Fibroblast of the aortic adventitia (primary cell): ENCODE data around the gene CD83. TPM values are rescaled to one million over a fixed set of nuclear protein-coding genes. Genes with fewer than 3 reads are reported as not detected.
A peak's percentile ranks its signal among the peaks of the same experiment; 100 is the strongest.
"Not testable (repeated sequence)": the region's sequence is repeated elsewhere in the genome, so short reads cannot be mapped to it uniquely, and the experiment has no call there.

Experiments
- DNase-seq: peaks from one replicate; pipeline ENCODE4 v3.0.0-alpha.2; 2010; ENCODE audit warnings: low read depth
- H3K4me3 ChIP-seq: 2 replicates; pipeline ENCODE4 v1.5.1; 2011; ENCODE audit warnings: low read depth, mild to moderate bottlenecking, control low read depth, low read length, moderate library complexity
- total RNA-seq: library from RNA; depleted of rRNA; stranded (reverse); fragments of >200 nt; gene quantifications from 2 replicates; pipeline ENCODE4 v1.2.3, GENCODE V29; 2012; ENCODE audit warnings: low replicate concordance
- TF ChIP-seq, protein P1 (sequence below): IDR thresholded peaks from 2 replicates; pipeline ENCODE4 v1.5.1; 2011; ENCODE audit warnings: mild to moderate bottlenecking, low read length, control low read depth, inconsistent platforms; ENCODE audit not compliant: insufficient read depth

Gene CD83
- total RNA-seq, 1 donor = 1.4 TPM

- TF ChIP-seq, protein P1, sequence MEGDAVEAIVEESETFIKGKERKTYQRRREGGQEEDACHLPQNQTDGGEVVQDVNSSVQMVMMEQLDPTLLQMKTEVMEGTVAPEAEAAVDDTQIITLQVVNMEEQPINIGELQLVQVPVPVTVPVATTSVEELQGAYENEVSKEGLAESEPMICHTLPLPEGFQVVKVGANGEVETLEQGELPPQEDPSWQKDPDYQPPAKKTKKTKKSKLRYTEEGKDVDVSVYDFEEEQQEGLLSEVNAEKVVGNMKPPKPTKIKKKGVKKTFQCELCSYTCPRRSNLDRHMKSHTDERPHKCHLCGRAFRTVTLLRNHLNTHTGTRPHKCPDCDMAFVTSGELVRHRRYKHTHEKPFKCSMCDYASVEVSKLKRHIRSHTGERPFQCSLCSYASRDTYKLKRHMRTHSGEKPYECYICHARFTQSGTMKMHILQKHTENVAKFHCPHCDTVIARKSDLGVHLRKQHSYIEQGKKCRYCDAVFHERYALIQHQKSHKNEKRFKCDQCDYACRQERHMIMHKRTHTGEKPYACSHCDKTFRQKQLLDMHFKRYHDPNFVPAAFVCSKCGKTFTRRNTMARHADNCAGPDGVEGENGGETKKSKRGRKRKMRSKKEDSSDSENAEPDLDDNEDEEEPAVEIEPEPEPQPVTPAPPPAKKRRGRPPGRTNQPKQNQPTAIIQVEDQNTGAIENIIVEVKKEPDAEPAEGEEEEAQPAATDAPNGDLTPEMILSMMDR = no peak
- no peak for DNase-seq
- H3K4me3 ChIP-seq = no peak overlapping the region
Measured at GRCh38 chr6:14149739-14150130, 32.2 kb downstream of the CD83 start.

DNA sequence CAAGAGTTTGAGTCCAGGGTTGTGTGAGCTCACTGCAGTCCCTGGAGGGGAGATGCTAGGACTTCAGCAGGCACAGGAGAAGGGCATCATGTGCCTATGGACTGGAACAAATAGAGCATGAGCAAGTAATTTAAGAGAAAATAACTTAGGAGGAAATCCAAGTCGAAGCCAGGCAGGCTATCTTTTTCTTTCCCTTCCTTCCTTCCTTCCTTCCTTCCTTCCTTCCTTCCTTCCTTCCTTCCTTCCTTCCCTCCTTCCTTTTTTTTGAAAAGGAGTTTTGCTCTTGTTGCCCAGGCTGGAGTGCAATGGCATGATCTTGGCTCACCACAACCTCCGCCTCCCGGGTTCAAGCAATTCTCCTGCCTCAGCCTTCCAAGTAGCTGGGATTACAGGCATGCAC is 33.7 kb downstream of the CD83 start:
- not testable (repeated sequence) for H3K4me3 ChIP-seq, DNase-seq

DNA sequence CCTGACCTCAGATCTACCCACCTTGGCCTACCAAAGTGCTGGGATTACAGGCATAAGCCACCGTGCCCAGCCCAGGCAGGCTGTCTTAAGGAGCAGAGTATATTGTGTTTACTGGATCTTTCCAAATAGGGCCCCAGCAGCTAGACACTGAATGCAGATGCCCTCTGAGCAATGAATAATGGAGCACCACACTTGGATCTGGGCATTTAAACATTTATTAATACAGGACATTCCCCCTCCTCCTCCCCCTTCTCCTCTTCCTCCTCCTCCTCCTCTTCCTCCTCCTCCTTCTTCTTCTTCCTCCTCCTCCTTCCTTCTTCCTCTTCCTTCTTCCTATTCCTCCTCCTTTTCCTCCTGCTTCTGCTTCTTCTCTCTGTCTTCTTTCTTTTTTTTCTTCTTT is 34.2 kb downstream of the CD83 start:
- TF ChIP-seq, protein P1 = no peak
- DNase-seq = no peak
- no peak overlapping the region for H3K4me3 ChIP-seq

DNA sequence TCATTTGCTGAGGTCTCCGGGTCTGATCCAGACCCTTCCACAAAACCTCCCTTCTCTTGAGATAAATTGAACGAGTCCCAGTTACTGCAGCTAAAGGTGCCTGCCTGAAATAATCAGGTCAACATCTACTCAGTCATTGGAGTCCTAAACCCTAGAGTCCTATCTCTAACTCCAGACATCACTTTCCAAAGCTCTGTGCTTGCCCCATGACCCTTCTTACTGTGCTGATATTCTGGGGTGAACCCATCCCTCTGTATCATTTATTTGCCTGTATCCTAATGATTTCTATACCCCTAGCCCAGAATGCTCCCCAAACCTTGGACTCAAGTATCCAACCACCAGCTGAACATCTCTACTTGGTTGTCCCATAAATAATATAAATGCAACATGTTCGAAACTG is 35.7 kb downstream of the CD83 start:
- TF ChIP-seq, protein P1 = no peak

GRCh38 chr6:14159090-14159489 is 41.5 kb downstream of the CD83 start:
- no peak overlapping the region for H3K4me3 ChIP-seq
- DNase-seq = no peak
- TF ChIP-seq, protein P1 = no peak

More for the DNA sequence above, 35.7 kb downstream of the CD83 start:
- no peak overlapping the region for H3K4me3 ChIP-seq
- DNase-seq = no peak

- TF ChIP-seq, protein P1 = no peak
- DNase-seq = no peak
- H3K4me3 ChIP-seq = no peak overlapping the region
Measured at GRCh38 chr6:14162826-14163225, 45.3 kb downstream of the CD83 start.

DNA sequence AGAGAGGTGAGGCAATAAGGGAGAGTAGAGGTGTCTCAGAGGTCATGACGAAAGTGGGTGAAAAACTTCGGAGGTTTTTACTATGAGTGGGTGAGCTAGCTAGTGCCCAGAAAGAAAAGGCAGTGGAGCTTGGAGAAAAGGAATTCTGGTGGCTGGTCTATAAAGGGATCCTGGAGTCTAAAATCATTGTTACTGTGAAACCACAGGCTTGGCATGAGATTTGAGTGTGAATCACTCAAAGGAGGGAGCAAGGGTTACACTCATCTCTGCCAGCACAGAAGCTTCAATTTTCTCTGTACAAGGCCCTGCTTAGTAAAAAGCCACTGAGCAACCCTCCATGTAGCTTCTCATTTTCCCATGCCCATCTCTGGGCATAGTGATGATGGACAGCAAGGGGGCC is 47.5 kb downstream of the CD83 start:
- TF ChIP-seq, protein P1 = peak; percentile 22
- no peak overlapping the region for H3K4me3 ChIP-seq
- DNase-seq = peak; percentile 90
